HEK293 (cell line): Measurements from ENCODE around the gene MKX.

Source experiments
- CTCF ChIP-seq: fragments of 450-650 bp; formaldehyde crosslinking; IDR thresholded peaks from 2 replicates; pipeline ENCODE4 v1.5.1; 2016; ENCODE audit warnings: missing biosample characterization, missing genetic modification characterization
- GLI2 ChIP-seq: fragments of 450-650 bp; formaldehyde crosslinking; IDR thresholded peaks from 2 replicates; pipeline ENCODE4; 2017; ENCODE audit warnings: missing biosample characterization, missing genetic modification characterization, low read depth, borderline replicate concordance
- ZBTB7A ChIP-seq: fragments of 450-650 bp; formaldehyde crosslinking; IDR thresholded peaks from 2 replicates; pipeline ENCODE4 v1.5.1; 2016; ENCODE audit warnings: low read depth, missing biosample characterization, missing genetic modification characterization
- ZFP37 ChIP-seq: fragments of 450-650 bp; formaldehyde crosslinking; IDR thresholded peaks from 2 replicates; pipeline ENCODE4 v1.5.1; 2016; ENCODE audit warnings: missing biosample characterization, missing genetic modification characterization
- ZNF184 ChIP-seq: fragments of 450-650 bp; IDR thresholded peaks from 2 replicates; pipeline ENCODE4 v1.5.1; 2018; ENCODE audit warnings: missing biosample characterization, mild to moderate bottlenecking, missing genetic modification characterization
- ZNF274 ChIP-seq, 2 experiments: fragments of 200-500 bp in 1 of 2; fragments of 450-650 bp in 1 of 2; sonication (Bioruptor generic) in 1 of 2; formaldehyde crosslinking in 1 of 2; IDR thresholded peaks; 2 replicates each; pipeline versions ENCODE4 v1.5.1 to v1.6.1; 2014 to 2016; ENCODE audit warnings: borderline replicate concordance in 1 of 2, inconsistent platforms in 1 of 2, low read length in 1 of 2, missing biosample characterization in 1 of 2, missing genetic modification characterization in 1 of 2
- ZNF292 ChIP-seq: fragments of 450-650 bp; formaldehyde crosslinking; IDR thresholded peaks from 2 replicates; pipeline ENCODE4 v1.5.1; 2016; ENCODE audit warnings: low read depth, missing biosample characterization, missing genetic modification characterization, borderline replicate concordance
- ZNF324 ChIP-seq: fragments of 450-650 bp; formaldehyde crosslinking; IDR thresholded peaks from 2 replicates; pipeline ENCODE4 v1.5.1; 2016; ENCODE audit warnings: missing biosample characterization, missing genetic modification characterization
- ZNF416 ChIP-seq: fragments of 450-650 bp; formaldehyde crosslinking; IDR thresholded peaks from 2 replicates; pipeline ENCODE4 v1.5.1; 2016; ENCODE audit warnings: missing biosample characterization, missing genetic modification characterization
- ZNF658 ChIP-seq: fragments of 450-650 bp; formaldehyde crosslinking; IDR thresholded peaks from 2 replicates; pipeline ENCODE4; 2016; ENCODE audit warnings: missing biosample characterization, missing genetic modification characterization
- ZNF670 ChIP-seq: fragments of 450-650 bp; formaldehyde crosslinking; IDR thresholded peaks from 2 replicates; pipeline ENCODE4 v1.5.1; 2016; ENCODE audit warnings: missing biosample characterization, missing genetic modification characterization, low read depth
- ZNF76 ChIP-seq: fragments of 450-650 bp; formaldehyde crosslinking; IDR thresholded peaks from 2 replicates; pipeline ENCODE4; 2016; ENCODE audit warnings: low read depth, missing biosample characterization, missing genetic modification characterization, borderline replicate concordance
- TF ChIP-seq, protein P1 (sequence below): fragments of 450-650 bp; formaldehyde crosslinking; IDR thresholded peaks from 2 replicates; pipeline ENCODE4 v1.5.1; 2016; ENCODE audit warnings: missing biosample characterization, missing genetic modification characterization

GRCh38 chr10:27717224-27717623 is 28.4 kb downstream of the MKX start:
- TF ChIP-seq ZNF324: no peak
- TF ChIP-seq CTCF (tag by site-specific recombination): no peak
- TF ChIP-seq ZNF658 (tag by site-specific recombination): no peak
- no peak for TF ChIP-seq ZBTB7A (tag by site-specific recombination)
- TF ChIP-seq GLI2 (tag by site-specific recombination): no peak
- TF ChIP-seq ZNF184 (tag by site-specific recombination): no peak
- TF ChIP-seq, protein P1, sequence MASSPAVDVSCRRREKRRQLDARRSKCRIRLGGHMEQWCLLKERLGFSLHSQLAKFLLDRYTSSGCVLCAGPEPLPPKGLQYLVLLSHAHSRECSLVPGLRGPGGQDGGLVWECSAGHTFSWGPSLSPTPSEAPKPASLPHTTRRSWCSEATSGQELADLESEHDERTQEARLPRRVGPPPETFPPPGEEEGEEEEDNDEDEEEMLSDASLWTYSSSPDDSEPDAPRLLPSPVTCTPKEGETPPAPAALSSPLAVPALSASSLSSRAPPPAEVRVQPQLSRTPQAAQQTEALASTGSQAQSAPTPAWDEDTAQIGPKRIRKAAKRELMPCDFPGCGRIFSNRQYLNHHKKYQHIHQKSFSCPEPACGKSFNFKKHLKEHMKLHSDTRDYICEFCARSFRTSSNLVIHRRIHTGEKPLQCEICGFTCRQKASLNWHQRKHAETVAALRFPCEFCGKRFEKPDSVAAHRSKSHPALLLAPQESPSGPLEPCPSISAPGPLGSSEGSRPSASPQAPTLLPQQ: no peak
- no peak for TF ChIP-seq ZNF76 (tag by site-specific recombination)
- no peak for TF ChIP-seq ZNF274 (IDR thresholded peaks at IDR 0.05; ENCODE audit: low read length)
- TF ChIP-seq ZNF274 (tag by site-specific recombination; IDR thresholded peaks at IDR 0.05; ENCODE audit: borderline replicate concordance): no peak
- TF ChIP-seq ZFP37: no peak
- TF ChIP-seq ZNF670 (tag by site-specific recombination): no peak
- no peak for TF ChIP-seq ZNF416 (tag by site-specific recombination)
- TF ChIP-seq ZNF292 (tag by site-specific recombination): no peak
